ENCODE measurements around the gene EGFL8. TPM values are rescaled to one million over a fixed set of nuclear protein-coding genes. Genes with fewer than 3 reads are reported as not detected.

EGFL8 gene
- total and polyA plus RNA-seq, 2 of the 8 experiments (the other 6 are each of a cell fraction or from before 2014, with no cell fraction given) = 5.0 to 9.2 TPM

GRCh38 chr6:32189742-32190053, 25.3 kb downstream of the EGFL8 start (continued):
- no peak for TF ChIP-seq CTCF (IDR thresholded peaks at IDR 0.05; ENCODE audit: control extremely low read depth in 1 of 3, insufficient read depth in 1 of 3, low read depth in 1 of 3, low read length in 3 of 3)
- TF ChIP-seq EP300 (IDR thresholded peaks at IDR 0.05; ENCODE audit: borderline replicate concordance in 1 of 2, low read depth in 2 of 2, low read length in 2 of 2) = no peak
- TF ChIP-seq ATF3 (IDR thresholded peaks at IDR 0.05; ENCODE audit: insufficient read depth, low read depth, low read length) = no peak

Measured in H1 (cell line).